T-helper 17 cell (primary cell): ENCODE data around the gene TADA2B. TPM values are rescaled to one million over a fixed set of nuclear protein-coding genes. Genes with fewer than 3 reads are reported as not detected.

Source experiments
- ATAC-seq: fragments of 150-1000 bp; cut with Tn5 transposase; 2 replicates; pipeline ENCODE4 v1.10.0; 2021; ENCODE audit warnings: mild to moderate bottlenecking, moderate library complexity
- DNase-seq, 3 donors: peaks; one replicate each; pipeline versions ENCODE4 v3.0.0 to v3.0.0-alpha.2; 2020 to 2021
- H3K9me3 ChIP-seq: one replicate; pipeline ENCODE4 v1.7.0; 2013; ENCODE audit warnings: low read length, mild to moderate bottlenecking; ENCODE audit not compliant: control insufficient read depth, poor library complexity, severe bottlenecking
- H3K27ac Mint-ChIP-seq: one replicate; pipeline ENCODE4 v1.8.0; 2022; ENCODE audit warnings: mild to moderate bottlenecking, moderate library complexity, mixed read lengths
- H3K27me3 Mint-ChIP-seq: one replicate; pipeline ENCODE4 v1.8.0; 2022; ENCODE audit warnings: mixed read lengths
- H3K36me3 Mint-ChIP-seq: one replicate; pipeline ENCODE4 v1.8.0; 2022; ENCODE audit warnings: low read depth, mixed read lengths
- H3K4me1 Mint-ChIP-seq: one replicate; pipeline ENCODE4 v1.8.0; 2022; ENCODE audit warnings: mild to moderate bottlenecking, mixed read lengths
- H3K4me3 Mint-ChIP-seq: one replicate; pipeline ENCODE4 v1.8.0; 2022; ENCODE audit warnings: mild to moderate bottlenecking, moderate library complexity, mixed read lengths
- total RNA-seq, 4 donors: library from RNA in 2 of 4; stranded (reverse) in 2 of 4; gene quantifications; one replicate each; pipeline ENCODE4 v1.2.3 and lab custom pipeline; 2022 to 2026

Gene TADA2B
- total RNA-seq, 2 donors from 2014 or later, result 31.8 to 40.9 TPM

DNA sequence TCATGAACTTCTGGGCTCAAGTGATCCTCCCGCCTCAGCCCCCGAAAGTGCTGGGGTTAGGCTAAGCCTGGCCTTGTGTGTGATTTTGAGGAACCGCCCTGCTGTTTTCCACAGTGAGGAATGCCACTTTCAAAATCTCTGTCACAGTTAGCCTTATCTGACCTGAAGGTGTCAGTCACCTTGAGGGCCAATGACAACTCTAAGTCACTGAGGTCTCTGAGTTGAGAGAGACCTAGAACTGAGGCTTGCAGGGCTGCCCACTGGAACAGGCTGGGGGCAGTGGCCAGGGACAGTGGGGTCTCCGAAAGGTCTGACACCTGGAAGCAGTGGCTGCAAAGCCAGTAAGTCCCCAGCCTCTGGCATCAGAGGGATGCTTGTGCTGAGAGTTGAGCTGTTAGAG is 6.1 kb downstream of the TADA2B start:
- no peaks in the 10 kb centered on the region for H3K27me3 Mint-ChIP-seq
- no peaks in the 10 kb centered on the region for H3K9me3 ChIP-seq
- H3K36me3 Mint-ChIP-seq, result peaks cover 1% of the 10 kb centered on the region
- H3K27ac Mint-ChIP-seq, result peak overlapping the region; percentile 39
- DNase-seq (no peak), ATAC-seq (no peak)
- peaks cover 45% of the 10 kb centered on the region for H3K4me1 Mint-ChIP-seq
- H3K4me3 Mint-ChIP-seq, result peak overlapping the region; percentile 21

DNA sequence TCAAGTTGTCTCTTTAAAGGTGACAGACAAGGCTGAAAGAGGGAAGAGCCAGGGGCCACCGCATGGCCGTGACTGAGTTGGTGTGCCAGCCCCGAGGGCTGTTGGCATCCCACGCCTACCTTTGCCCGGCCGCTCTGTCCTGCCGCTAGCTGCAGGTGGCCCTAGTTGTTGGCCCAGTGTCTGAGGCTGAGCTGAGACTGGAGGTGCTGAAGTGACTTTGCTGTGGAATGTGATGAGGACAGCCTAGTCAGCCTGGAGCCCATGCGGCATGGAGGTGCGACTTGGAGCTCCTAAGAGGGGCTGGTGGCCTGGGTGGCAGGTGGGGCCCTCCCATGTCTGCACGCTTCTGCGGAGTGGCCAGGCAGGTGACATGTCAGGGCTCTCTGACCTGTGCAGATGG is 6.6 kb downstream of the TADA2B start:
- no peak for ATAC-seq
- no peaks in the 10 kb centered on the region for H3K9me3 ChIP-seq
- Mint-ChIP-seq H3K27me3 (no peaks in the 10 kb centered on the region), H3K4me3 (peak overlapping the region; percentile 21), H3K27ac (peak overlapping the region; percentile 39), H3K4me1 (peaks cover 45% of the 10 kb centered on the region), H3K36me3 (peaks cover 4% of the 10 kb centered on the region)
- no peak for DNase-seq

DNA sequence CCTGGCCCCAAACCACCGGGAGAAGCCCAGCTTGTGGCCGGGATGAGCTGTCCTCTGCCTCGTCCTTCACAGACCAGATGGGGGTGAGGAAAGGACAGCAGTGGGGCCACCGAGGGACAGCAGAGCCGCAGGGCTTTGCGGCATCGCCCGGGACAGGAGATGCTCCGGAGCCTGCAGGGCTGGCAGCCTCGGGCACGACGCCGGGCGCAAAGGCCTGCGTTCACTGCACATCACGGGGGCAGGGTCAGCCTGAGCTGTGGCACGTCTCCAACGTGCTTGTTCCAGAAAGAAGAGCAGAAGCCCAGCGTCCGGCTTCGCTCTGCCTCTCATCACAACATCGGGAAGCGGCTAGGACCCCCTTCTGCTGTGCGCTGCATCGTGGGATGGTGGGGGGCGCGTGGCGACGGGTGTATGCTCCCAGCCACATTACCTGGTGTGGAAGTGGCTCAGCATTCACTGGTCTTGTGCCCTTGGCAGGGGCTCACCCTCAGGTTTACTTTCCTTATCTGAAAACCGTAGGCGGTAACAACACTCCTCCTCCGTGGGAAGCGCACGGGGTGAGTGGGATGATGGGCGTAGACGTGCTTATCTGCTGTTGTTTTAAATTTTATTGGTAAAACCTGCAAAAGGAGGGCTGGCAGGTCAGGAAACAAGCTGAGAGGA is 7.4 kb downstream of the TADA2B start:
- H3K27me3 Mint-ChIP-seq, result no peaks in the 10 kb centered on the region
- peak overlapping the region; percentile 39 for H3K27ac Mint-ChIP-seq
- ATAC-seq (no peak), DNase-seq (no peak)
- no peaks in the 10 kb centered on the region for H3K9me3 ChIP-seq
- H3K4me3 Mint-ChIP-seq, result no peak overlapping the region
- H3K36me3 Mint-ChIP-seq, result peaks cover 4% of the 10 kb centered on the region
- peaks cover 37% of the 10 kb centered on the region for H3K4me1 Mint-ChIP-seq

DNA sequence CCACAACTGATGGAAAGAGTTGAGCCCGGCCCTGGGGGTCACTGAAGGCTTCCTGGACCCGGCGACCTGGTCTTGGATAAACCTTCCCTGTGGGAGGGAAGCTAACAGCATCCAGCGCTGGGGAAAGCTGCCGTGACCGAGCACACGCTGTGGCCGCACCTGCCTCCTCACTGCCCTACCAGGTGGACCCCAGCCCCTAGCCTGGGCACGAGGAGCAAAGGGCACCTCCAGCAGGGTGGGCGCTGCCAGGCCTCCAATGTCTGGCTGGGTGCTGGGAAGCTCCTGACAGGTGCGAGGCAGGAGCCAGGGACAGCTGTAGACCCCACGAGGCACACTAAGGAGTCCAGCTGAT is 7.9 kb downstream of the TADA2B start:
- H3K27me3 Mint-ChIP-seq, result no peaks in the 10 kb centered on the region
- H3K9me3 ChIP-seq, result no peaks in the 10 kb centered on the region
- DNase-seq (no peak), ATAC-seq (no peak)
- peaks cover 33% of the 10 kb centered on the region for H3K4me1 Mint-ChIP-seq
- no peak overlapping the region for H3K4me3 Mint-ChIP-seq
- peak overlapping the region; percentile 39 for H3K27ac Mint-ChIP-seq
- peaks cover 4% of the 10 kb centered on the region for H3K36me3 Mint-ChIP-seq

DNA sequence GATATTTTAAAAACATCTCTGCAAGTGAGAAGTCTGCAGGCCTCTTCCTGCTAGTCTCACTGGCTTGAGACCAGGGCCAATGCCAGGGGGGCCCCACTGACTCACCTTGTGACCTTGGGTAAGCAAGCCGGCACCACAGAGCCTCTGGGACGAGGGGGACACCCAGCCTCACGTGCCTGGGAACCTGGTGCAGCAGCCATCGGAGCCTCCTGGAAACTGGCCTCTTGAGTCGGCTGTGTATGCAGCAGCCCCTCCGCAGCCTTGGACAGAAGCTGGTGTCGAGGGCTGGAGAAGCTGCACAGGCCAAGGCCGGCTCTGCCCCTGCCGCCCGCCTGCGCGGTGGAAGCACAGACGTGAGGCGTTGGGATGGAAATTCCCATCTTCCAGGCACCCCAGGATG is 8.7 kb downstream of the TADA2B start:
- Mint-ChIP-seq H3K27me3 (no peaks in the 10 kb centered on the region), H3K4me3 (no peak overlapping the region), H3K4me1 (peaks cover 25% of the 10 kb centered on the region), H3K27ac (no peak overlapping the region), H3K36me3 (peaks cover 4% of the 10 kb centered on the region)
- no peak for ATAC-seq
- DNase-seq, result no peak
- no peaks in the 10 kb centered on the region for H3K9me3 ChIP-seq

DNA sequence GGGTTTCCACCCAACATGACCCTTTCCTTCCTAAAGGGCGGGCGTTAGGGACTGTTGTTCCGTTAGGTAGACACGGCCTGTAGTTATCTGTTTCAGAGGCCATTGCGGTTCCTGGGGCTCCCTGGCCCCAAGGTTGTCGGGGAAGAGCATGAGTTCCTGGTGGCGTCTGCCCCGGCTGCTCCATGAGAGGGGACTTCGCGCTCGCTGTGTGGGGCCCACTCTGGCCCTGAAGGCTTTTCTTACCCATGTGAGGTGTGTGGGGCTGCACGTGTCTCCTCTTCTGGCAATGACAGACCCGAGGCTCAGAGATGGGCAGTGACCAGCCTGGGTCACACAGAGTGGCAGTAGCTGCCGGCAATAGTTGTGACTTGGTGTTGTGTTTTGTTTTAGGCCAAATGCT is 9.1 kb downstream of the TADA2B start:
- ATAC-seq (no peak), DNase-seq (no peak)
- Mint-ChIP-seq H3K4me1 (peaks cover 21% of the 10 kb centered on the region), H3K4me3 (no peak overlapping the region), H3K36me3 (peaks cover 4% of the 10 kb centered on the region), H3K27ac (peak overlapping the region; percentile 54), H3K27me3 (no peaks in the 10 kb centered on the region)
- H3K9me3 ChIP-seq, result no peaks in the 10 kb centered on the region

DNA sequence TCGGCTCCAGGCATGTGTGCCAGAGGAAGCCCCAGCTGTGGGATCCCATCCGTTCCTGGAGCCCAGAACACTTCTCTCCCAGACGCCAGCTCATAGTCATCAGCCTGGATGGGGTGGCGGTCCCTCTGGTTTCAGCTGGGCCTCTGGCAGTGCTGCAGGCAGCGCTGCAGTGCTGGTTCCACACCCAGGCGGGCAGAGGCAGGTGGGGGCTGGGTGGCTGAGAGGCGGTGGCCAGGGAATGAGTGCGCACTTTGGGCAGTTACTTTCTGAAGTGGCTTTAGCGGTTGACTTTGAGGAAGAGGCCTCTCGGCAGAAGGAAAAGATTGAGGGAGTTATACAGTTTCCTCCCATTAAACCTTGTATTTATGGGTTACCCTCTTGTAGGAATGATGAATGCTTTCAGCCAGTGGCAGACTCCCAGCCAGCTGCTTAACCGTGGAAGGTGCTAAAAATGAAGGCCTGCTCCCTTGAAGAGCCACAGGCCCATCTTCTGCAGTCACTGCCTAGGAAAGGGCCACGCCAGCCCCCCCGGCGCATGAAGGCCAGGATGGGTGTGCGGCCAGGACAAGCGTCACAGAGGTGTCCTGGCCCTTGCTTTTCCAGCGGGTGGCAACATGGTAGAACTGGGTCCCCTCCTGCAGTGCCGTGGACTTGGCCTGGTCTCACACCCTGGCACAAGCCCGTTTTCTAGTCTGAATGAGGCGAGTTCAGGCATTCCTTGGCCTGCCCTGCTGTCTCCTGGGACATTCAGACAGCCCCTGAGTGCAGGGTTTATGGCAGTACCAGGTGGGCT is 9.9 kb downstream of the TADA2B start:
- DNase-seq (no peak), ATAC-seq (peak; percentile 56)
- Mint-ChIP-seq H3K4me3 (peak overlapping the region; percentile 41), H3K27ac (peak overlapping the region; percentile 54), H3K27me3 (no peaks in the 10 kb centered on the region), H3K4me1 (peaks cover 18% of the 10 kb centered on the region), H3K36me3 (peaks cover 4% of the 10 kb centered on the region)
- no peaks in the 10 kb centered on the region for H3K9me3 ChIP-seq

DNA sequence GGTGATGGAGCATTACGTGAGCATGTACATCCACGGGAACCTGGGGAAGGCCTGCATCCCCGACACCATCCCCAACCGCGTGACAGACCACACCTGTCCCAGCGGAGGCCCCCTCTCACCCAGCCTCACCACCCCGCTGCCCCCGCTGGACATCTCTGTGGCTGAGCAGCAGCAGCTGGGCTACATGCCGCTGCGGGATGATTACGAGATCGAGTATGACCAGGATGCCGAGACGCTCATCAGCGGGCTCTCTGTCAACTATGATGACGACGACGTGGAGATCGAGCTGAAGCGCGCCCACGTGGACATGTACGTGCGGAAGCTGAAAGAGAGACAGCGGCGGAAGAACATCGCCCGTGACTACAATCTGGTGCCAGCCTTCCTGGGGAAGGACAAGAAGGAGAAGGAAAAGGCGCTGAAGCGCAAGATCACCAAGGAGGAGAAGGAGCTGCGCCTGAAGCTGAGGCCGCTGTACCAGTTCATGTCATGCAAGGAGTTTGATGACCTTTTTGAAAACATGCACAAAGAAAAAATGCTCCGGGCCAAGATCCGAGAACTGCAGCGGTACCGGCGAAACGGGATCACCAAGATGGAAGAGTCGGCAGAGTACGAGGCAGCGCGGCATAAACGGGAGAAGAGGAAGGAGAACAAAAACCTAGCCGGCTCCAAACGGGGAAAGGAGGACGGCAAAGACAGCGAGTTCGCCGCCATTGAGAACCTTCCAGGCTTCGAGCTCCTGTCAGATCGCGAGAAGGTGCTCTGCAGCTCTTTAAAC is 11.1 kb downstream of the TADA2B start:
- Mint-ChIP-seq H3K4me1 (peaks cover 15% of the 10 kb centered on the region), H3K36me3 (peaks cover 4% of the 10 kb centered on the region), H3K27me3 (no peaks in the 10 kb centered on the region), H3K4me3 (no peak overlapping the region), H3K27ac (no peak overlapping the region)
- no peak for ATAC-seq
- H3K9me3 ChIP-seq, result no peaks in the 10 kb centered on the region
- no peak for DNase-seq

DNA sequence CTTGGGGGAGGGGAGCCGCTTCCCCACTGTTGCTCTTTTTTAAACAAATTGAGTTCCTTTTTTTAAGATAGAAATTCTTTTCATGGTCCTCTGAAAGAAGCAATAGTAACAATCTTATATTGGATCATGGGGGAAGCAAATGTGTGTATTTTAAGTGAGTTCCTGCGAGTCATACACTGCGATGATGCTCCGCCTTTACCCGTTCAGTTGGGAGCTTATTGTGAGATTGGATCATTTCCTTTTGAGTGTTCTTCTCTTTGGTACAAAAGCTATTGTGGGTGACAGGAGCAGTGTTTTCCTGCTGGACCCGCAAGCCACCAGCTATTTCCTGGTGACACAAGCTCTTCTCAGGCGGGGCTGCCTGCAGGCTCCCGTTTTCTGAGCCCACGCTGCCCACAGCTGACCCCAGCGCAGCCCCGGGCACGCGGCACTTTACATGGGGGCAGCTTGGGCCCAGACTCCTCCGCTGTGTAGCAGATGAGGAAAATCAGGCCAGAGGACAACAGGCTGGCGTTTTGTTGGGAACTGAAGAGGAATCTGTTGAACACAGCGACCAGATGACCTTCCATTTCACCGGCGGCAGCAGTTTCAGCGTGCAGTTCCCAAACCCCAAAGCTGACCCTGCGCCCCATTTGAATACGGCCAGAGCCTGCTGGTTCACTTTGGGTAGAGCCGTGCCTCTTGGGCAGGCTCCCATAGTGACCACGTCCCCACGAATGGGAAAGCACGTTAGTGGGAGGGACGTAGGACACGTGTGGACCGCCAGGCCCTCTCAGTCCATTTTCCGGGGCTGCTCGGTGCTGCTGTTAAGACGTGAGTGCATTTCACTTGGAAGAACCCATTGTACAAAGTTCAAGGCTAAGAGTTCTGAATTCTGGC is 12.2 kb downstream of the TADA2B start:
- Mint-ChIP-seq H3K27ac (no peak overlapping the region), H3K36me3 (peaks cover 4% of the 10 kb centered on the region), H3K27me3 (no peaks in the 10 kb centered on the region), H3K4me1 (peaks cover 12% of the 10 kb centered on the region), H3K4me3 (no peak overlapping the region)
- ATAC-seq (no peak), DNase-seq (no peak)
- no peaks in the 10 kb centered on the region for H3K9me3 ChIP-seq

DNA sequence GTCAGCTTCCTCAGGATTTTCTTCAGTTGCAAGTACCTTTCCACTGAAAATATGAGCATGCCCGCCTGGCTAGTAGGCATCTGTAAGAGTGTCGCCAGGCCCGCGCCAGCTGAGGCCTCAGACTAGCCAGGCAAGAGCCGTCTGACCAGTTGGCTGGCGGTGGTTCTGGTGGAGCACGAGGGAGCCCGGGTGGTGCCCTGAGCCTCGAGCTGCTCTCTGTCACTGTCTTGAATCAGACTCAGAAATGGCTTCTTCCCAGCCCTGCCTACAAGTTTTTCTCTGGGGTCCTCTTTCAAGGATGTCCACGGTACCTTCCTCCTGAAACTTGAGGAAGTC is 12.8 kb downstream of the TADA2B start:
- no peak overlapping the region for H3K4me3 Mint-ChIP-seq
- no peak for ATAC-seq
- H3K27me3 Mint-ChIP-seq, result no peaks in the 10 kb centered on the region
- no peaks in the 10 kb centered on the region for H3K9me3 ChIP-seq
- peaks cover 4% of the 10 kb centered on the region for H3K36me3 Mint-ChIP-seq
- no peak for DNase-seq
- no peak overlapping the region for H3K27ac Mint-ChIP-seq
- peaks cover 9% of the 10 kb centered on the region for H3K4me1 Mint-ChIP-seq

DNA sequence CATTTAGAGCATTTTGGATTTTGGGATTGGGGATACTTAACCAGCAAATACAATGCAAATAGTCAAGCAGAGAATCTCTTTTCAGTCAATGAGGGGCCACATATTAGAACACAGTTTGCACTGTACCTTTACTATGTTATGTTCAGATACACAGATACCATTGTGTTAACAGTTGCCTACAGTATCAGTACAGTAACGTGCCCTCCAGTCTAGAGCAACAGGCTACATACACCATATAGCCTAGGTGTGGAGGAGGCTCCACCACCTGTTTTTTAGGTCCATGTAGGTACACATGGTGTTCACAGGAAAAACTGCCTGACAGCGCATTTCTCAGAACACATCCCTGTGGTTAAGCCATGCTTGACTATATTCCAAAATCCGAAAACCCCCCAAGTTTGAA is 15.6 kb downstream of the TADA2B start:
- no peaks in the 10 kb centered on the region for H3K27me3 Mint-ChIP-seq
- peak overlapping the region; percentile 56 for H3K27ac Mint-ChIP-seq
- no peak overlapping the region for H3K4me3 Mint-ChIP-seq
- H3K9me3 ChIP-seq, result no peaks in the 10 kb centered on the region
- H3K36me3 Mint-ChIP-seq, result peaks cover 6% of the 10 kb centered on the region
- DNase-seq (no peak), ATAC-seq (no peak)
- H3K4me1 Mint-ChIP-seq, result peaks cover 10% of the 10 kb centered on the region

DNA sequence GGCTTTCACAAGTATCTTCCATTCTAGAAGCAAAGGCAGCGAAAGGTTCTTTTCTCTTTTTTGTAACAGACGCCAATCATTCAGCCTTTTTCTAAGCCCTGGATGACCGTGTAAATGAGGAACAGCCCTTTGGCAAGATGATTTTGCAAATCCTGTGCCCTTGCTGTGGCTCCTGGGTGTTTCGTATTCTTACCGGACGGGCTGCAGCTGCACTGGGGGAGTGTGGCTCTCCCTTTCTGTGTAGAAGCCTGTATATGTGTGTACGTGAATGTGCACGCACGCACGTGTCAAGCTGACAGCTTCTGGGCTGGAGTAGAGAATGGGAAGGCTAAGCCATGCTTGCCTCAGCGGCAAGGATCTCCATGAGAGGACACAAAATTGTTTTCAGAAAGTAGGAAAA is 16.5 kb downstream of the TADA2B start:
- Mint-ChIP-seq H3K27me3 (no peaks in the 10 kb centered on the region), H3K4me1 (peaks cover 9% of the 10 kb centered on the region), H3K27ac (no peak overlapping the region), H3K36me3 (peaks cover 2% of the 10 kb centered on the region), H3K4me3 (no peak overlapping the region)
- ATAC-seq (no peak), DNase-seq (no peak)
- H3K9me3 ChIP-seq, result no peaks in the 10 kb centered on the region
